Measurements from ENCODE around the gene DYSF.

The DYSF gene

DNA sequence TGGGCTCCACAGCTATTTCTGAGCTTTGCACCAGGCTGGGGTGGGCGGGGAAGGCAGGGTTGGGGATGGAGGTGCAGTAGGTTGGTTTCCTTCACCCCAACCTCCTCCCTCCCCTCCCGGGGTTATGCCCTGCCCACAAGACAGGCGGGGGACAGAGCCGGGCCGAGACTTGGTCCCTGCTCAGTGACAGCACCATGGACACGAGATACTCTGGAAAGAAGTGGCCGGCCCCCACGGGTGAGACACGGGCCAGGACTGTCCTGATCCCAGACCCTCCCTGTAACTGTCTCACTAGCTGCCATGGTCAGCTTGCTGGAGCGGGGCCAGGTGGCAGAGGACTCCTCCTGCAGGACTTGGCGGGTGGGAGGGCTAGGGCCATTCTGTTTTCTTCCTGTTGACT, 59.7 kb downstream of the DYSF start:
- TF ChIP-seq, protein P1, sequence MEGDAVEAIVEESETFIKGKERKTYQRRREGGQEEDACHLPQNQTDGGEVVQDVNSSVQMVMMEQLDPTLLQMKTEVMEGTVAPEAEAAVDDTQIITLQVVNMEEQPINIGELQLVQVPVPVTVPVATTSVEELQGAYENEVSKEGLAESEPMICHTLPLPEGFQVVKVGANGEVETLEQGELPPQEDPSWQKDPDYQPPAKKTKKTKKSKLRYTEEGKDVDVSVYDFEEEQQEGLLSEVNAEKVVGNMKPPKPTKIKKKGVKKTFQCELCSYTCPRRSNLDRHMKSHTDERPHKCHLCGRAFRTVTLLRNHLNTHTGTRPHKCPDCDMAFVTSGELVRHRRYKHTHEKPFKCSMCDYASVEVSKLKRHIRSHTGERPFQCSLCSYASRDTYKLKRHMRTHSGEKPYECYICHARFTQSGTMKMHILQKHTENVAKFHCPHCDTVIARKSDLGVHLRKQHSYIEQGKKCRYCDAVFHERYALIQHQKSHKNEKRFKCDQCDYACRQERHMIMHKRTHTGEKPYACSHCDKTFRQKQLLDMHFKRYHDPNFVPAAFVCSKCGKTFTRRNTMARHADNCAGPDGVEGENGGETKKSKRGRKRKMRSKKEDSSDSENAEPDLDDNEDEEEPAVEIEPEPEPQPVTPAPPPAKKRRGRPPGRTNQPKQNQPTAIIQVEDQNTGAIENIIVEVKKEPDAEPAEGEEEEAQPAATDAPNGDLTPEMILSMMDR (IDR thresholded peaks at IDR 0.05; ENCODE audit: borderline replicate concordance, insufficient read depth, low read depth, low read length): no peak
- no peak overlapping the region for H3K4me3 ChIP-seq (ENCODE audit: low read depth, low read length)

DNA sequence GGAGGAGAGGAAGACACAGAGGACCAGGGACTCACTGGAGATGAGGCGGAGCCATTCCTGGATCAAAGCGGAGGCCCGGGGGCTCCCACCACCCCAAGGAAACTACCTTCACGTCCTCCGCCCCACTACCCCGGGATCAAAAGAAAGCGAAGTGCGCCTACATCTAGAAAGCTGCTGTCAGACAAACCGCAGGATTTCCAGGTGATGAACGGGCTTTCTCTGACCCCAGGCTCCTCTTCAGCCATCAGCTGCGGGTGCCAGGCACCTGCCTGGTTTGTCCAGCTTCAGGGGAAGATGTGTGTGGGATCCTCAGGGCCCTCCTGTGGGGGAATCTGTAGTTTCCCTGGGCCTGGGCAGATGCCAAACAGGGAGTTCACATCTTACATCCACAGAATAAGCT, 60.4 kb downstream of the DYSF start:
- TF ChIP-seq, protein P1 (IDR thresholded peaks at IDR 0.05; ENCODE audit: borderline replicate concordance, insufficient read depth, low read depth, low read length): no peak
- H3K4me3 ChIP-seq (ENCODE audit: low read depth, low read length): no peak overlapping the region

GRCh38 chr2:71516253-71516888, 63.0 kb downstream of the DYSF start:
- H3K4me3 ChIP-seq (ENCODE audit: low read depth, low read length): no peak overlapping the region
- TF ChIP-seq, protein P1 (IDR thresholded peaks at IDR 0.05; ENCODE audit: borderline replicate concordance, insufficient read depth, low read depth, low read length): no peak

DNA sequence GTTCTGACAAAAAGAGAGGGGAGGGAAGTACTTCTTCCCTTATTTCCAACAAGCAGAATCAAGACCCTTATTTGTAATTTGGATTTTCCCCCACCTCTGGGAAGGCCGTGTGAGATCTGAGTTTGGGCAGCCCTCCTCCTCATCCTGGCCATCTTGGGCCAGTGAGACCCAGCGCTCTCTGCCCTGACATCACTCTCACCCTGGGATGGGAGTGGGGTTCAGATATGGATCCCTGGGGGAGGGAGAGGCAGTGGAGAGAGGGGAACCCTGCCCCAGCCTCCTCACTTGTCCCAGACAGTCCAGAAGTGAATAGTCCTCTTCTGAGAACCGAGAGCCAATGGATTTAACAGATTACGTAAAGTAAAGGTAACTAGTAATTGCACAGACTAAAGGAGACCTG, 64.5 kb downstream of the DYSF start:
- TF ChIP-seq, protein P1 (IDR thresholded peaks at IDR 0.05; ENCODE audit: borderline replicate concordance, insufficient read depth, low read depth, low read length): no peak
- H3K4me3 ChIP-seq (ENCODE audit: low read depth, low read length): no peak overlapping the region

DNA sequence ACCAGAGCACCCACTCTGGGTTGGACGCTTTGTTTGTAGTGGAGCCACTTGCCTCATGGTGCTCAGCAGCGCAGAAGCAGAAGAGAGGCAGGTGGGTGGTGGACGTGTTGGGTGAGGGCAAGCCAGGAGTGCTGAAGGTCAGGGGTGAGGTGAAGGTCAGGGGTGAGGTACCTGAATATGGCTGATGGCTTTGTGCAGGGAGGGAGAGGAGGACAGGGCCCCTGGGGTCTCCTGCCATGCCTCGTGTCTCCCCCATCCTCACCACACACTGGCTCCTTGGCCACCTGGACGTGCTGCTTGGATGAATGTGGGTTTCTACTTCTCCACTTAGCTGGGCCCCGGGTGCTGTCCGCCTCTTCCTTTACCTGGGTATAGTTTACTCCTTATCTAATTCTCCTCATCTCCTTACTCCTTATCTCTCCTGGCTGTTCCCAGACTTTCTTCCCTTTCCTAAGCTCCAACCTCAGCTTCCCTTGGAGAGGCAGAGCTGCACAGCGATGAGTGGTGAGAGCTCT, 68.1 kb downstream of the DYSF start:
- H3K4me3 ChIP-seq (ENCODE audit: low read depth, low read length): no peak overlapping the region
- TF ChIP-seq, protein P1 (IDR thresholded peaks at IDR 0.05; ENCODE audit: borderline replicate concordance, insufficient read depth, low read depth, low read length): no peak

- no peak overlapping the region for H3K4me3 ChIP-seq (ENCODE audit: low read depth, low read length)
- TF ChIP-seq, protein P1 (IDR thresholded peaks at IDR 0.05; ENCODE audit: borderline replicate concordance, insufficient read depth, low read depth, low read length): no peak
Measured at GRCh38 chr2:71524476-71524875, 71.1 kb downstream of the DYSF start.

DNA sequence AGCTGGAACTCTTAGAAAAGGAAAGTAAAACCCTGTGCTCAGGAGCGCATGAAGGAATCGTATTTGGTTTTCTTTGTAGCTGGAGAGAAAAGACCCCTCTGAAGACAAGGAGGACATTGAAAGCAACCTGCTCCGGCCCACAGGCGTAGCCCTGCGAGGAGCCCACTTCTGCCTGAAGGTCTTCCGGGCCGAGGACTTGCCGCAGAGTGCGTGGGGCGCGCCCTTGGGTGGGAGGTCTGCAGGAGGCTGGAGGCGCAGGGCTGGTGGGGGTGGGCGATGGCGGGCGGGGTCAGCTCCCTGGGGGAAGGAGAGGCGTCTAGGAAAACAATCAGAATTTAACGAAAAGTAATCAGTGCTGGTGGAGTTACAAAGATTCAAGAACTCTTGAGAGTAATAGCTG, 72.8 kb downstream of the DYSF start:
- TF ChIP-seq, protein P1 (IDR thresholded peaks at IDR 0.05; ENCODE audit: borderline replicate concordance, insufficient read depth, low read depth, low read length): no peak
- H3K4me3 ChIP-seq (ENCODE audit: low read depth, low read length): no peak overlapping the region

All from GM12875 (cell line).